Erythroblast (primary cell): Measurements from ENCODE around the gene DNAH11.

ENCODE experiments used
- DNase-seq, 2 experiments: peaks; one replicate each; lab custom pipeline; 2025; lab: John Stamatoyannopoulos, UW
- GATA1 ChIP-seq: IDR thresholded peaks from 2 replicates; pipeline ENCODE4 v1.6.1; 2011; ENCODE audit warnings: low read depth, mild to moderate bottlenecking, control low read depth, low read length, moderate library complexity
- POLR2A ChIP-seq: IDR thresholded peaks from 2 replicates; pipeline ENCODE4 v1.6.1; 2011; ENCODE audit warnings: mild to moderate bottlenecking, low read length

The DNAH11 gene

DNA sequence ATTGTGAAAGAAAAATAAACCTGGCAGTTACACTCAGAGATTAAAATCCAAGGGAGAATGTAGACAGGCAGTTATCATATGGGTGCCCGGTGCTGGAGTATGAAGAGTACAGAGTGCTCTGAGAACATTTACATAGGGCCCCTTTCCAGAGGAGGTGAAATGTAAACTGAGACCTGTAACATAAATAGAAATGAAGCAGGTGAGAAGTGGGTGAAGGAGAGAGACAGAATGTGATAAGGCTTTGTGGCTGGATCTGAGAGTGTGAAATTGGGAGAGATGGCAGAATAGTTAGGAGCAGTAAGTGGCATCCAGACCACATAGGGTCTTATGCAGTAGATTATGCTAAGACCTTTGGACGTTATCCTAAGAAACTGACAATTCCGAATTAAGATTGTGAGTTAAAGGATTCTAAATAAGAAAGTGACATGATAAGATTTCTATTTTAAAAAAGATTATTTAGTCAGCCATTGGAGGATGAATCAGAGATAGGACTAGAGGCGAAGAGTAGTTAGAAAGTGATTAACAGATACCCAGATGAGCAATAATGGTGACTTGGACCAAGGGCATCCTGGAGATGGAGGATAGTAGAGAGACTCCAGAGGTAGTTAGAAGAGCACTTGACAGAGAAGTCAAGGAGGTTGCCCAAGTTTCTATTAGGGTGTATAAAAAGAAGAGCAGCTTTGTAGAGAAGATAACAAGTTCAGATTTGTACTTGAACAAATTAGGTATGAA lies 36.7 kb downstream of the DNAH11 start:
- no peak for DNase-seq
- TF ChIP-seq GATA1 = no peak
- no peak for TF ChIP-seq POLR2A

- DNase-seq = no peak
- TF ChIP-seq GATA1 (no peak), POLR2A (no peak)
These were observed 37.3 kb downstream of the DNAH11 start for GRCh38 chr7:21580073-21580521.

DNA sequence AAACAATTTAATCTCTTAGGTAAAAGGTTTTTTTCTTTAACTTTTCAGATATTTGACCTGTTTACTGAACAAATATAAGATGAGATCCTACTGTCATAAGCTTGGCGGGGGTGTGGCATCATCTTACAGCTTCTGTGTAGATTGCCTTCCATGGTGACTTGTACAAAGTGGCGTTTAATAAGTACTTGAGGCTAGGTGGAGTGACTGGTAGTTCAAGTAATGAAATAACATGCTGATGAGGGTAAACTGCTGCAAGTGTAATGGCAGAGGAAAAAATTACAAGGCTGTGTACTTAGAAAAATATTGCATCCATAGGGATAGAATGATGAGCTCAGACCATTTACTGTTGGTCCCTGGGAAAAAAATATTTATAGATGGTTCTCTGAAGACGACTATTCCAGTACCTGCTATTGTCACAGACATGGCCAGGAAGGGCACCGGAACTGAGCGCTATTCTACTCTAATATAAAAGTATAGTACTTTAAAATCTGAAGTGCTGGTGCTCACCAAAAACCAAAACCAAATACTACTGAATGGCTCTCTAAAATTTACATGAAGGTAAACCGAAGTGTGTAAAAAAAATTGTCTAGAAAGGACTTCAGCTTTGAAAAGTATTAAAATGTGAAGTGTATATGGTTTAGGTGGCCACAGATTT lies 42.4 kb downstream of the DNAH11 start:
- DNase-seq = no peak
- TF ChIP-seq GATA1 = no peak
- TF ChIP-seq POLR2A = no peak

GRCh38 chr7:21587139-21587784 lies 44.4 kb downstream of the DNAH11 start:
- no peak for DNase-seq
- TF ChIP-seq POLR2A (no peak), GATA1 (no peak)

DNA sequence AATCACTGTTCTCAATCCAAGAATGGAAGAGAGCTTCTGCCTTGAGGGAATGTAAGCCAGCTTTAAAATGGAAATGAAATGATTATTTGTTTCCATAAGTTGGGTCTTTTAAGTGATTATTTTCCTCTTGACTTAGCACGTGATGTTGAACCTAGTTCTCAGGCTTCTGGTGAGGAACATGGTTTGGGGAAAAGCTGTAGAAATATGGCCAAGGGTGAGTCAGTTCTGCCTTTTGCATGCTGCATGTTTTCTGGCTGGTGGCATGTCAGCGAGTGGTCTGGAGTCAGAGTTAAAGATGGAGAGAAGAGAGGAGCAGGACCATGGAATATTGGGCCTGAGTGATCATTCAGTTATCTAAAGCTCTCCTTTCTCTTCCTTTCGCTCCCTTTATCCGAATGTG lies 54.0 kb downstream of the DNAH11 start:
- DNase-seq = no peak
- TF ChIP-seq POLR2A (no peak), GATA1 (no peak)

GRCh38 chr7:21603462-21603861 lies 60.6 kb downstream of the DNAH11 start:
- TF ChIP-seq GATA1 (no peak), POLR2A (no peak)
- no peak for DNase-seq

DNA sequence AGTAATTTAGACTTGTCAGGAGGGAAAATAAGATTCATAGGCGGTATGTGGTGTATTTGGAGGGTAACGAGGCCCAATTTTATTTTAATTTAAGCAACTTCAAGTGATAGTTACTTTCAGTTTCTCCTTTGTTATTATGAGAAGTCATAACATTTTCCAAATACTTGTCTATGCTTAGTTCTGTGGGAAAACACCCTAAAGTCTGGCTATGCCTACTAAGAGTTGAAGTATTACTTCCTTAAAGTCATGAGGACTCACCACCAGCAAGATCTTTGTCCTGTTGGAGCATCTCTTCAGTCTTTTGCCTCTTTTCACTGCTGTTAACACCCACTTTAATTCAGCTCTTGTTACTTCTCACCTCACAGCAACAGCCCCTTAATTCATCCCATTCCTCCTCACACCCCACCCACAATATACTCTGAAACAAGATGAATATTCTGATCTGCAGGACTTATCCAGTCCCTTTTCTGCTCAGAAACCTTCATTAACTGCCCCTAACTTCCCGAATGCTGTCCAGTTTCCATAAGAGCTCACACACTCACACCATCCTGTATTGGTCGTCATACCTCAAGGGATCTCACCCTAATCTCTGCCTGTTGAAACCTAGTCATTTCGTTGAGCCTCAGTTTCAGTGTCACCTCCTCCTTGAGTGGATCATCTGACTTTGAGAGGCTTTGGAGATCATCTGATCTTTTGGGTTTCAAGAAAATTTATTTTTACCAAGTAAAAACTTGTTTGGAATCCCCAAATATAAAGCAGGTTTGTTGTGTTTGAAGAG lies 61.3 kb downstream of the DNAH11 start:
- no peak for TF ChIP-seq GATA1
- TF ChIP-seq POLR2A = no peak
- DNase-seq = no peak

DNA sequence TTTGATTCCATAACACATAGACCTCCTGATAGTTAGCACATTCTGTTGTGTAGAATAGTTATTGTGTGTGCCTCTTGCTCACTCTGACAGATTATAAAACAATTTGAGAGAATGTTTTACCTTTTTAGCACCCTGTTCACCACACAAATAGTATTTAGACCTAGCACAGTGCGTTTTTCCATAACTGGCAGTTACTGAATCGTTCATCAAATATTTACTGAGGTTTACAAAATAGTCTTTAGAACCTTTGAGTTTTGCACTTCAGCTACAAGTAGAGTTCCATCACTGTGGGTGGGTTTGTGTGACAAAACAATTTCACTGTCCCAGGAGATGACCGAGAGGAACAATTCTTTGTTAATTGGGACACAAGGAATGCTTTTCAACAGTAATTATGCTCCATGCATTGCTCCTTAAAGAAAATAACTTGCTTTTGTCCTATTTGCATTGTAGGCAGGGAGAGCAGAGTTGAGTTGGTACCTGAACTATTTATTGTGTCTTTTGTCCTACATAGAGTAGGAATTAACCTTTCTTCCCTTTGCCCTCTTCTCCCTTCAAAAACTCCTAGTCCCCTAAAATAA lies 62.3 kb downstream of the DNAH11 start:
- no peak for TF ChIP-seq GATA1
- no peak for TF ChIP-seq POLR2A
- DNase-seq = no peak

- no peak for DNase-seq
These were observed 65.6 kb downstream of the DNAH11 start for GRCh38 chr7:21608465-21608864.

GRCh38 chr7:21611129-21611528 lies 68.3 kb downstream of the DNAH11 start:
- no peak for DNase-seq
- no peak for TF ChIP-seq GATA1
- TF ChIP-seq POLR2A = no peak

More at GRCh38 chr7:21608465-21608864, 65.6 kb downstream of the DNAH11 start:
- TF ChIP-seq POLR2A = no peak
- TF ChIP-seq GATA1 = no peak

DNA sequence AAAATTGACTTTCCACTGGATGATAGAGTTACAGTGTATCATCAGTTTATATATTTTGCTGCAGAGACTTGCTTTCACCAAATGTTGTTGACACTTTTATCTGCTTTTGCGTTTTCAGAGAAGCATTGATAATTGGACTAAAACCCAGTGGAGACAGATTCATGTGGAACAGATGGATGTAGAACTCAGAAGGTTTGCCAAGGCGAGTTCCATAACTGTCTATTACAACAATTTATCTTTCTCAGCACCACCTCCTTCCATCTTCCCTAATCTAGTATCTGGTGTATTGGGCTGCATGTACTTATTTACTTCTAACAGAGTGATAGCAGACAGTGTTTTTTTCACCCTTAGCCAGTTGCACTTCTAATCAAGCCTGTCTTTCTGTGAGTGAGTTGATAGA lies 73.3 kb downstream of the DNAH11 start:
- TF ChIP-seq POLR2A = no peak
- TF ChIP-seq GATA1 = no peak
- no peak for DNase-seq

GRCh38 chr7:21616796-21617436 lies 74.1 kb downstream of the DNAH11 start:
- TF ChIP-seq GATA1 (no peak), POLR2A (no peak)
- DNase-seq = no peak

DNA sequence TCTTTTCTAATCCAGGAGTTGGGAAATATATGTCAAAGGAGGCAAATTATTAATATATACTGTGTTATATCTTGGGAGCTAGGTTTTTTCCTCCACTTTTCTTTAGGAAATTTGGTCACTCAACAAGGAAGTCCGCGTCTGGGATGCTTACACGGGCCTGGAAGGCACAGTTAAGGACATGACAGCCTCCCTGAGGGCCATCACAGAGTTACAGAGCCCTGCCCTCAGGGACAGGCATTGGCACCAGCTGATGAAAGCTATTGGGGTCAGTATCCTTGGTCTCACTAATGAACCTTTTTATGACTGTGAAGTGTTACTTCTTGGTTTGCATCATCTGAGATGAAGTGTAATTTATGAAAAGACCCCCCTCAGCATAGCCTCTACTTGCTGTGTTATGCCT lies 74.7 kb downstream of the DNAH11 start:
- TF ChIP-seq POLR2A (no peak), GATA1 (no peak)
- DNase-seq = no peak
